ENCODE measurements around the gene C1orf122. TPM values are rescaled to one million over a fixed set of nuclear protein-coding genes. Genes with fewer than 3 reads are reported as not detected.
A peak's percentile ranks its signal among the peaks of the same experiment; 100 is the strongest.

C1orf122 gene
- total and polyA plus RNA-seq, 4 donors, result 4.7 to 70.2 (median 40.3) TPM

DNA sequence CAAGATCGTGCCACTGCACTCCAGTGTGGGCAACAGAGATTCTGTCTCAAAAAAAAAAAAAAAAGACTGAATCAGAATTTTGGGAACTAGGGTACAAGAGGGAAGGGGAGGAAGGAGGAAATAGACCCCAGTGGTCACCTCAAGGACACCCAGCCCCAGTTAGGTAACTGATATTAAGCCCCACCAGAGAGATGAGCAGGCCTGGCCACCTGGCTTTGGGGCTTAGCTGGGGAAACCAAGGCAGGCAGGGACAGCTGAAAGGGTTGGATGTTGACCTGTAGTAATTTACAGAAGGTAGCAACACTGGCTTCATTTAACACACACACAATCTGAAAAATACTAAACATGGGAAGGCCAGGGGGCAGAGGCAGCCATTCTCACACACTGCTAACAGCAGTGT, 5.2 kb upstream of the C1orf122 start:
- Histone ChIP-seq H3K36me3 (ENCODE audit: control insufficient read depth in 4 of 4, insufficient read depth in 4 of 4, low read length in 4 of 4) (peaks cover 20 to 50% (median 28%) of the 10 kb centered on the region in 4 donors), H3K9me3 (ENCODE audit: control insufficient read depth in 4 of 4, insufficient read depth in 3 of 4, low read length in 3 of 4) (no peaks in the 10 kb centered on the region), H3K4me1 (ENCODE audit: control insufficient read depth in 5 of 5, insufficient read depth in 5 of 5, low read length in 5 of 5) (peaks cover 0 to 10% (median 4%) of the 10 kb centered on the region in 5 donors), H3K4me3 (no peak overlapping the region), H3K27me3 (ENCODE audit: control insufficient read depth in 3 of 3, insufficient read depth in 3 of 3, low read length in 2 of 3) (no peaks in the 10 kb centered on the region), H3K27ac (ENCODE audit: low read depth in 1 of 2, low read length in 1 of 2) (no peak overlapping the region), H3K9ac (ENCODE audit: insufficient read depth in 1 of 2, low read length in 2 of 2) (no peak overlapping the region)
- 86 to 92% methylated on average over 1 of the region's 1 CpG for WGBS, 2 donors
- ATAC-seq (ENCODE audit: insufficient read depth, low FRiP score) (no peak), DNase-seq (no peak)
- TF ChIP-seq, protein P1, sequence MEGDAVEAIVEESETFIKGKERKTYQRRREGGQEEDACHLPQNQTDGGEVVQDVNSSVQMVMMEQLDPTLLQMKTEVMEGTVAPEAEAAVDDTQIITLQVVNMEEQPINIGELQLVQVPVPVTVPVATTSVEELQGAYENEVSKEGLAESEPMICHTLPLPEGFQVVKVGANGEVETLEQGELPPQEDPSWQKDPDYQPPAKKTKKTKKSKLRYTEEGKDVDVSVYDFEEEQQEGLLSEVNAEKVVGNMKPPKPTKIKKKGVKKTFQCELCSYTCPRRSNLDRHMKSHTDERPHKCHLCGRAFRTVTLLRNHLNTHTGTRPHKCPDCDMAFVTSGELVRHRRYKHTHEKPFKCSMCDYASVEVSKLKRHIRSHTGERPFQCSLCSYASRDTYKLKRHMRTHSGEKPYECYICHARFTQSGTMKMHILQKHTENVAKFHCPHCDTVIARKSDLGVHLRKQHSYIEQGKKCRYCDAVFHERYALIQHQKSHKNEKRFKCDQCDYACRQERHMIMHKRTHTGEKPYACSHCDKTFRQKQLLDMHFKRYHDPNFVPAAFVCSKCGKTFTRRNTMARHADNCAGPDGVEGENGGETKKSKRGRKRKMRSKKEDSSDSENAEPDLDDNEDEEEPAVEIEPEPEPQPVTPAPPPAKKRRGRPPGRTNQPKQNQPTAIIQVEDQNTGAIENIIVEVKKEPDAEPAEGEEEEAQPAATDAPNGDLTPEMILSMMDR (IDR thresholded peaks at IDR 0.05; ENCODE audit: control extremely low read depth, extremely low read depth), result no peak

DNA sequence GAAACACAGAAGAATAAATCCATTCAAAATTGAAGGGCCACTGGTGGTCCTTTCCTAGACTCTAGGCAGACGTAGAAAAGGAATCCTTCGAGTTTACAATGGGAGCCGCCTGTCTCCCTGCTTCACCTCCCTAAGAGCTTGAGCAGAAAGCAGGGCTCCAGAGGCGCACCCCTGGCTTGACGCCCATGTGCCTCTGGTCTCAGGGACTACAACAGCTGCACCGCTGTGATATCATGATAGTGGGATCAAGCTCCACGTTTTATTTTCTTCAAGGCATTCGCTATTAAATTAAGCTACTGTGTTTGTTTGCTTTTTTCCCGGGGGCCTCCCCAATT, 403 bp upstream of the C1orf122 start:
- ATAC-seq (ENCODE audit: insufficient read depth, low FRiP score) (no peak), DNase-seq (no peak)
- TF ChIP-seq, protein P1 (IDR thresholded peaks at IDR 0.05; ENCODE audit: control extremely low read depth, extremely low read depth), result no peak
- Histone ChIP-seq H3K27ac (ENCODE audit: low read depth in 1 of 2, low read length in 1 of 2) (peak overlapping the region; percentile 85 to 94), H3K9ac (ENCODE audit: insufficient read depth in 1 of 2, low read length in 2 of 2) (peak overlapping the region; percentile 50 to 72), H3K27me3 (ENCODE audit: control insufficient read depth in 3 of 3, insufficient read depth in 3 of 3, low read length in 2 of 3) (no peaks in the 10 kb centered on the region), H3K4me1 (ENCODE audit: control insufficient read depth in 5 of 5, insufficient read depth in 5 of 5, low read length in 5 of 5) (peaks cover 0 to 18% (median 7%) of the 10 kb centered on the region in 5 donors), H3K9me3 (ENCODE audit: control insufficient read depth in 4 of 4, insufficient read depth in 3 of 4, low read length in 3 of 4) (no peaks in the 10 kb centered on the region), H3K36me3 (ENCODE audit: control insufficient read depth in 4 of 4, insufficient read depth in 4 of 4, low read length in 4 of 4) (peaks cover 20 to 30% (median 26%) of the 10 kb centered on the region in 4 donors), H3K4me3 (peak overlapping the region; percentile 82)
- WGBS, 2 donors, result 11 to 18% methylated on average over 9 of the region's 9 CpGs

DNA sequence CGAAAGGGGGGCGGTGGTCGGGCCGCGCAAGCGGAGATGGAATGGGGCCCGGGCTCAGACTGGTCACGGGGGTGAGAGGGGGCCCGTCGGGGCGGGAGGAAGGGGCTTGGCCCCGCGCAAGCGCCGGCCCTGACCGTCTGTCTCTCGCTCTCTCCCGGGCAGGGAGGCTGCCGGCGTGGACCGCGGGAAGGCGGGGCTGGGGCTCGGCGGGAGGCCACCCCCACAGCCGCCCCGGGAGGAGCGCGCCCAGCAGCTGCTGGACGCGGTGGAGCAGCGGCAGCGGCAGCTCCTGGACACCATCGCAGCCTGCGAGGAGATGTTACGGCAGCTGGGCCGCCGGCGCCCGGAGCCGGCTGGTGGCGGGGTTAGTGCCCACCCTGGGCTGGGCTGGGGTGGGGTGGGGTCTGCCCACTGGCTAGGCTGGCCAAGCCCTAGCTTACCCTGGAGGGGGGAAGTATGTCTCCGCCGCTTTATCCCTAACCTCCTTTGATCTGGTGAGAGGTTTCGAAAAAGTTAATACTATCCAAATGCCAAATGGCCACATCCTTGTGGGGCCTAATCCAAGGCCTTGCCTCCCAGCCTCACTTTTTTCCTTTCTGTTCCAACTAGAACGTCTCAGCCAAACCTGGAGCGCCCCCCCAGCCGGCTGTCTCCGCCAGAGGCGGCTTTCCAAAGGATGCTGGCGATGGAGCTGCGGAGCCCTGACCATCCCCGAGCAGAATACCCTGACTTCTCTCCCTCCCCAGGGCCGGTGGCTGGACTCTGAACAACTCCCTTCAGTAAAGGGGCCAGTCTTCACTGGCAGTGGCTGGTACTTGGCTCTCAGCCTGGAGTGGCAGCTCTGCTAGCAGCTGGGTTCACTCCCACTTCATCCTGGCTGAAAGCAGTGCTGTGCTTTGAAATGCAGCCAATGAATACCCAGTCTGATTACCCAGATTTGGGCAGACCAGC, 1.1 kb downstream of the C1orf122 start:
- H3K9me3 ChIP-seq (ENCODE audit: control insufficient read depth in 4 of 4, insufficient read depth in 3 of 4, low read length in 3 of 4), result no peaks in the 10 kb centered on the region
- WGBS, 2 donors, result 3 to 7% methylated on average over 39 to 54 of the region's 54 CpGs
- peaks cover 0 to 22% (median 7%) of the 10 kb centered on the region in 5 donors for H3K4me1 ChIP-seq (ENCODE audit: control insufficient read depth in 5 of 5, insufficient read depth in 5 of 5, low read length in 5 of 5)
- TF ChIP-seq, protein P1 (IDR thresholded peaks at IDR 0.05; ENCODE audit: control extremely low read depth, extremely low read depth), result no peak
- peak overlapping the region in 1 of 2 donors; percentile 34 for H3K9ac ChIP-seq (ENCODE audit: insufficient read depth in 1 of 2, low read length in 2 of 2)
- ATAC-seq (ENCODE audit: insufficient read depth, low FRiP score) (peak; percentile 86), DNase-seq (peak; percentile 81 to 86 (median 82))
- peak overlapping the region; percentile 92 to 94 for H3K27ac ChIP-seq (ENCODE audit: low read depth in 1 of 2, low read length in 1 of 2)
- no peaks in the 10 kb centered on the region for H3K27me3 ChIP-seq (ENCODE audit: control insufficient read depth in 3 of 3, insufficient read depth in 3 of 3, low read length in 2 of 3)
- peak overlapping the region; percentile 61 for H3K4me3 ChIP-seq
- H3K36me3 ChIP-seq (ENCODE audit: control insufficient read depth in 4 of 4, insufficient read depth in 4 of 4, low read length in 4 of 4), result peaks cover 16 to 25% (median 19%) of the 10 kb centered on the region in 4 donors

All from lung (tissue), 12 donors.